Measurements from ENCODE around the gene TENM4.

DNA sequence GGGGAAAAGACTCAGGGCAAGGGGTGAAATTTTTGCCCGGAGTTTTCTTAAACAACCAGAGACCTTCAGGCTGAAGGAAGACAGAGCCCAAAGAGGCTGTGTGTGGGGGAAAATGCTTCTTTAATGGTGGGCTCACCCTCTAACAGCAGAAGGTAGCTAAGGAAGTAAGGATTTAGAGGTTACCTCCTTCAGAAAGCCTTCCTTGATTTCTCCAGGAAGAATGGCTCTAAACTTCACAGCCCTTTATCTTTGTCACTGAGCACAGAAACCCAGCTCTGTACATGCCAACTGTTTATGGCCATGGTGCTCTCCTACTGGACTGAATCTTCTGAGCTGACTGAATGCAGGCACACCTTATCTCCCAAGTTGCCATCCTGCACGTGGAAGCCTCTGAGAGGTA, 196.0 kb downstream of the TENM4 start:
- TF ChIP-seq POLR2A (IDR thresholded peaks at IDR 0.05): no peak
- no peak for TF ChIP-seq CTCF (IDR thresholded peaks at IDR 0.05)
- no peak for TF ChIP-seq POLR2AphosphoS5 (IDR thresholded peaks at IDR 0.05)
